Esophagus (tissue), 2 donors: ENCODE data around the gene TOX3. TPM values are rescaled to one million over a fixed set of nuclear protein-coding genes. Genes with fewer than 3 reads are reported as not detected.

ENCODE experiments used
- H3K27ac ChIP-seq, 2 donors: one replicate each; pipeline ENCODE4 v1.5.1; 2013; ENCODE audit warnings: low read depth in 2 of 2, mild to moderate bottlenecking in 2 of 2, inconsistent platforms in 1 of 2, low read length in 1 of 2, moderate library complexity in 1 of 2
- H3K27me3 ChIP-seq, 2 donors: one replicate each; pipeline ENCODE4 v1.6.1; 2013; ENCODE audit warnings: low read length in 2 of 2, control low read depth in 1 of 2, mild to moderate bottlenecking in 1 of 2; ENCODE audit not compliant: insufficient read depth in 2 of 2, control insufficient read depth in 1 of 2
- H3K36me3 ChIP-seq, 2 donors: one replicate each; pipeline ENCODE4 v1.6.1; 2013; ENCODE audit warnings: low read length in 1 of 2; ENCODE audit not compliant: control insufficient read depth in 2 of 2, insufficient read depth in 2 of 2
- H3K4me1 ChIP-seq, 2 donors: one replicate each; pipeline ENCODE4 v1.6.1; 2013; ENCODE audit warnings: low read length in 1 of 2; ENCODE audit not compliant: control insufficient read depth in 2 of 2, insufficient read depth in 2 of 2
- H3K4me3 ChIP-seq, 2 donors: one replicate each; pipeline ENCODE4 v1.5.1; 2013; ENCODE audit warnings: low read length in 2 of 2, mild to moderate bottlenecking in 2 of 2, low read depth in 1 of 2, moderate library complexity in 1 of 2
- H3K9me3 ChIP-seq, 2 donors: one replicate each; pipeline ENCODE4 v1.6.1; 2013; ENCODE audit warnings: mild to moderate bottlenecking in 2 of 2, low read depth in 1 of 2, low read length in 1 of 2, moderate library complexity in 1 of 2; ENCODE audit not compliant: control insufficient read depth in 2 of 2, insufficient read depth in 1 of 2
- WGBS, 2 donors: extraction: QIAGEN DNeasy Blood & Tissue Kit; methylation state at CpG; one replicate each; pipeline ENCODE4 v1.1.7; 2013; 5-methylcytosine and 5-hydroxymethylcytosine counted together
- polyA plus RNA-seq, 2 donors: library from polyadenylated mRNA; stranded (reverse); fragments of 200-250 nt; gene quantifications; one replicate each; pipeline ENCODE4 v1.2.3, GENCODE V29; 2013
- donor health status: healthy with polysubstance abuse.
- donor health status: Bipolar disorder and iron deficiency.

TOX3 gene
- polyA plus RNA-seq, 2 donors = 0.04 to 0.07 TPM

GRCh38 chr16:52465711-52466267 lies 81.2 kb downstream of the TOX3 start:
- no peak overlapping the region for H3K4me3 ChIP-seq
- WGBS, 2 donors = 78 to 91% methylated on average over 5 of the region's 5 CpGs
- H3K36me3 ChIP-seq = no peaks in the 10 kb centered on the region
- H3K9me3 ChIP-seq = no peaks in the 10 kb centered on the region
- no peaks in the 10 kb centered on the region for H3K4me1 ChIP-seq
- H3K27me3 ChIP-seq = no peaks in the 10 kb centered on the region
- no peak overlapping the region for H3K27ac ChIP-seq

GRCh38 chr16:52463904-52464303 lies 83.0 kb downstream of the TOX3 start:
- Histone ChIP-seq H3K27me3 (no peaks in the 10 kb centered on the region), H3K4me1 (no peaks in the 10 kb centered on the region), H3K36me3 (no peaks in the 10 kb centered on the region), H3K9me3 (no peaks in the 10 kb centered on the region), H3K27ac (no peak overlapping the region), H3K4me3 (no peak overlapping the region)
- WGBS, 2 donors = 90 to 95% methylated on average over 8 of the region's 8 CpGs

GRCh38 chr16:52462816-52463215 lies 84.1 kb downstream of the TOX3 start:
- Histone ChIP-seq H3K36me3 (no peaks in the 10 kb centered on the region), H3K27ac (no peak overlapping the region), H3K9me3 (no peaks in the 10 kb centered on the region), H3K4me3 (no peak overlapping the region), H3K27me3 (no peaks in the 10 kb centered on the region), H3K4me1 (no peaks in the 10 kb centered on the region)

GRCh38 chr16:52460639-52461178 lies 86.2 kb downstream of the TOX3 start:
- Histone ChIP-seq H3K4me1 (no peaks in the 10 kb centered on the region), H3K9me3 (no peaks in the 10 kb centered on the region), H3K36me3 (no peaks in the 10 kb centered on the region), H3K27ac (no peak overlapping the region), H3K27me3 (no peaks in the 10 kb centered on the region), H3K4me3 (no peak overlapping the region)
- WGBS, 2 donors = 13 to 26% methylated on average over 1 of the region's 1 CpG

GRCh38 chr16:52456368-52456767 lies 90.6 kb downstream of the TOX3 start:
- Histone ChIP-seq H3K27me3 (no peaks in the 10 kb centered on the region), H3K27ac (no peak overlapping the region), H3K4me3 (no peak overlapping the region), H3K36me3 (no peaks in the 10 kb centered on the region), H3K4me1 (no peaks in the 10 kb centered on the region), H3K9me3 (no peaks in the 10 kb centered on the region)
- WGBS, 2 donors = 83 to 90% methylated on average over 3 of the region's 3 CpGs

- WGBS, 2 donors = 89 to 90% methylated on average over 3 of the region's 3 CpGs
- H3K4me3 ChIP-seq = no peak overlapping the region
- H3K36me3 ChIP-seq = no peaks in the 10 kb centered on the region
- no peaks in the 10 kb centered on the region for H3K9me3 ChIP-seq
- no peak overlapping the region for H3K27ac ChIP-seq
- no peaks in the 10 kb centered on the region for H3K27me3 ChIP-seq
- H3K4me1 ChIP-seq = no peaks in the 10 kb centered on the region
Observed at GRCh38 chr16:52455549-52456277, 91.2 kb downstream of the TOX3 start.

GRCh38 chr16:52453644-52454043 lies 93.3 kb downstream of the TOX3 start:
- Histone ChIP-seq H3K9me3 (no peaks in the 10 kb centered on the region), H3K4me1 (no peaks in the 10 kb centered on the region), H3K27ac (no peak overlapping the region), H3K27me3 (no peaks in the 10 kb centered on the region), H3K36me3 (no peaks in the 10 kb centered on the region), H3K4me3 (no peak overlapping the region)
- WGBS, 2 donors = 43 to 50% methylated on average over 1 of the region's 1 CpG

- H3K4me3 ChIP-seq = no peak overlapping the region
- no peak overlapping the region for H3K27ac ChIP-seq
- H3K4me1 ChIP-seq = no peaks in the 10 kb centered on the region
- WGBS, 2 donors = 68 to 74% methylated on average over 5 of the region's 5 CpGs
- H3K36me3 ChIP-seq = no peaks in the 10 kb centered on the region
- no peaks in the 10 kb centered on the region for H3K9me3 ChIP-seq
- no peaks in the 10 kb centered on the region for H3K27me3 ChIP-seq
Observed at GRCh38 chr16:52451971-52452421, 94.9 kb downstream of the TOX3 start.

- 89 to 92% methylated on average over 6 of the region's 6 CpGs for WGBS, 2 donors
- no peaks in the 10 kb centered on the region for H3K9me3 ChIP-seq
Observed at GRCh38 chr16:52450916-52451315, 96.0 kb downstream of the TOX3 start.

GRCh38 chr16:52450241-52450640 lies 96.7 kb downstream of the TOX3 start:
- no peaks in the 10 kb centered on the region for H3K36me3 ChIP-seq
- no peaks in the 10 kb centered on the region for H3K4me1 ChIP-seq
- WGBS, 2 donors = 96 to 97% methylated on average over 7 of the region's 7 CpGs
- H3K4me3 ChIP-seq = no peak overlapping the region
- H3K9me3 ChIP-seq = no peaks in the 10 kb centered on the region
- H3K27me3 ChIP-seq = no peaks in the 10 kb centered on the region
- H3K27ac ChIP-seq = no peak overlapping the region

More at GRCh38 chr16:52450916-52451315, 96.0 kb downstream of the TOX3 start:
- H3K4me3 ChIP-seq = no peak overlapping the region
- H3K36me3 ChIP-seq = no peaks in the 10 kb centered on the region
- H3K4me1 ChIP-seq = no peaks in the 10 kb centered on the region
- H3K27me3 ChIP-seq = no peaks in the 10 kb centered on the region
- no peak overlapping the region for H3K27ac ChIP-seq
